K562 (cell line): ENCODE results near the gene BTG2. TPM values are rescaled to one million over a fixed set of nuclear protein-coding genes. Genes with fewer than 3 reads are reported as not detected.

Source experiments
- RBM25 ChIP-seq: fragments of 200-400 bp; formaldehyde crosslinking; IDR thresholded peaks from 2 replicates; pipeline ENCODE4 v1.6.1; 2018; ENCODE audit warnings: low read length, low read depth, moderate library complexity; ENCODE audit not compliant: severe bottlenecking
- ZFP36 ChIP-seq: fragments of 150-350 bp; IDR thresholded peaks from 2 replicates; pipeline ENCODE4 v1.6.1; 2018; ENCODE audit warnings: low read length, low read depth; ENCODE audit not compliant: partially characterized antibody
- ZNF395 ChIP-seq: fragments of 200-800 bp; sonication (Bioruptor generic); IDR thresholded peaks from 2 replicates; pipeline ENCODE4 v1.6.1; 2017; ENCODE audit warnings: missing genetic modification characterization, missing compliant biosample characterization
- ZNF609 ChIP-seq: sonication (generic); formaldehyde crosslinking; IDR thresholded peaks from 2 replicates; pipeline ENCODE4 v1.8.1; 2023; ENCODE audit warnings: missing genetic modification reagents, mild to moderate bottlenecking, borderline replicate concordance
- ZNF764 ChIP-seq: fragments of 250-450 bp; sonication (Bioruptor Pico); IDR thresholded peaks from 2 replicates; pipeline ENCODE4 v1.4.0; 2020; ENCODE audit warnings: low read depth, mild to moderate bottlenecking, moderate library complexity
- polyA plus RNA-seq, 8 experiments: library from polyadenylated mRNA; depleted of rRNA in 4 of 8; stranded (reverse) in 5 of 8; unstranded in 3 of 8; fragments of >200 nt; fragmentation: Nextera tagmentation in 2 of 8; fragmentation: Illumina TruSeq in 1 of 8; extraction: Ambion mirVana in 2 of 8; extraction: Trizol in 1 of 8; gene quantifications; 2 replicates each; pipeline versions ENCODE4 v1.2.1 to v1.2.3, GENCODE V29; 2011 to 2014; ENCODE audit warnings: inconsistent platforms in 1 of 8, missing spikeins in 1 of 8
- total RNA-seq, 7 experiments: library from RNA; depleted of rRNA in 6 of 7; stranded (reverse); fragments of >200 nt in 6 of 7; fragmentation: Illumina TruSeq in 2 of 7; extraction: Trizol in 2 of 7; gene quantifications; 2 replicates each; pipeline versions ENCODE4 v1.2.1 to v1.2.3, GENCODE V29; 2011 to 2021; ENCODE audit warnings: low replicate concordance in 1 of 7

The BTG2 gene
- total and polyA plus RNA-seq, 9 of the 15 experiments (the other 6 are each of a cell fraction or from before 2014, with no cell fraction given), result 2.3 to 41.9 (median 8.7) TPM

GRCh38 chr1:203272633-203273205 lies 32.6 kb upstream of the BTG2 start (continued):
- TF ChIP-seq ZNF609 (CRISPR knock-in tag) (0 out of 2 replicates have a peak, but pooled peaks have one; percentile 6), RBM25 (peak; percentile 79), ZNF764 (CRISPR knock-in tag) (no peak), ZNF395 (no peak), ZFP36 (peak; percentile 69)
